Smooth muscle cell (in vitro differentiated cells): ENCODE data around the gene PLCB2. TPM values are rescaled to one million over a fixed set of nuclear protein-coding genes. Genes with fewer than 3 reads are reported as not detected.

Experiments used
- DNase-seq: peaks from one replicate; lab custom pipeline; 2025; ENCODE audit not compliant: unreplicated experiment; lab: John Stamatoyannopoulos, UW
- H2AFZ ChIP-seq: fragments of 200-600 bp; sonication (generic); 2 replicates; pipeline ENCODE4 v1.6.0; 2016; ENCODE audit warnings: antibody characterized with exemption, low read depth, mild to moderate bottlenecking
- H3F3A ChIP-seq: fragments of 200-600 bp; sonication (generic); 2 replicates; pipeline ENCODE4 v1.6.0; 2017; ENCODE audit warnings: antibody characterized with exemption, low read depth
- H3K27ac ChIP-seq: fragments of 200-600 bp; sonication (generic); 2 replicates; pipeline ENCODE4 v1.5.1; 2016; ENCODE audit warnings: low read depth, mild to moderate bottlenecking
- H3K27me3 ChIP-seq: fragments of 200-600 bp; sonication (generic); 2 replicates; pipeline ENCODE4 v1.6.1; 2016; ENCODE audit warnings: low read depth, mild to moderate bottlenecking
- H3K36me3 ChIP-seq: fragments of 200-600 bp; sonication (generic); 2 replicates; pipeline ENCODE4 v1.5.1; 2016; ENCODE audit warnings: low read depth
- H3K4me1 ChIP-seq: fragments of 200-600 bp; sonication (generic); 2 replicates; pipeline ENCODE4 v1.5.1; 2016; ENCODE audit warnings: low read depth
- H3K4me2 ChIP-seq: fragments of 200-600 bp; sonication (generic); 2 replicates; pipeline ENCODE4 v1.6.0; 2016; ENCODE audit warnings: mild to moderate bottlenecking
- H3K4me3 ChIP-seq: fragments of 200-600 bp; sonication (generic); 2 replicates; pipeline ENCODE4 v1.5.1; 2016; ENCODE audit warnings: mild to moderate bottlenecking
- H3K79me2 ChIP-seq: fragments of 200-600 bp; sonication (generic); 2 replicates; pipeline ENCODE4 v1.6.0; 2016; ENCODE audit warnings: low read depth, mild to moderate bottlenecking
- H3K9ac ChIP-seq: fragments of 200-600 bp; sonication (generic); 2 replicates; pipeline ENCODE4 v1.6.0; 2016; ENCODE audit warnings: low read depth
- H3K9me3 ChIP-seq: fragments of 200-600 bp; sonication (generic); replicated peaks from 2 replicates; pipeline ENCODE4 v1.5.1; 2016; ENCODE audit warnings: low read depth
- H4K20me1 ChIP-seq: fragments of 200-600 bp; sonication (generic); 2 replicates; pipeline ENCODE4 v1.6.0; 2016; ENCODE audit warnings: low read depth
- WGBS: methylation state at CpG from one replicate; pipeline ENCODE4 v1.1.7; 2016; ENCODE audit warnings: low lambda C conversion rate; 5-methylcytosine and 5-hydroxymethylcytosine counted together
- polyA plus RNA-seq: library from polyadenylated mRNA; unstranded; fragments of >200 nt; fragmentation: Nextera tagmentation; extraction: Ambion mirVana; gene quantifications from 2 replicates; pipeline ENCODE4 v1.2.1, GENCODE V29; 2016
- total RNA-seq: library from RNA; depleted of rRNA; stranded (reverse); fragments of >200 nt; gene quantifications from 2 replicates; pipeline ENCODE4 v1.2.3, GENCODE V29; 2014
- TF ChIP-seq, protein P1 (sequence below): fragments of 200-600 bp; sonication (generic); IDR thresholded peaks from 2 replicates; pipeline ENCODE4 v1.5.1; 2017; ENCODE audit warnings: borderline replicate concordance, mild to moderate bottlenecking, antibody characterized with exemption; ENCODE audit not compliant: insufficient read depth, poor library complexity, severe bottlenecking

PLCB2 gene
- total and polyA plus RNA-seq, 2 experiments from 2014 or later: 1.5 TPM; not detected in 1

DNA sequence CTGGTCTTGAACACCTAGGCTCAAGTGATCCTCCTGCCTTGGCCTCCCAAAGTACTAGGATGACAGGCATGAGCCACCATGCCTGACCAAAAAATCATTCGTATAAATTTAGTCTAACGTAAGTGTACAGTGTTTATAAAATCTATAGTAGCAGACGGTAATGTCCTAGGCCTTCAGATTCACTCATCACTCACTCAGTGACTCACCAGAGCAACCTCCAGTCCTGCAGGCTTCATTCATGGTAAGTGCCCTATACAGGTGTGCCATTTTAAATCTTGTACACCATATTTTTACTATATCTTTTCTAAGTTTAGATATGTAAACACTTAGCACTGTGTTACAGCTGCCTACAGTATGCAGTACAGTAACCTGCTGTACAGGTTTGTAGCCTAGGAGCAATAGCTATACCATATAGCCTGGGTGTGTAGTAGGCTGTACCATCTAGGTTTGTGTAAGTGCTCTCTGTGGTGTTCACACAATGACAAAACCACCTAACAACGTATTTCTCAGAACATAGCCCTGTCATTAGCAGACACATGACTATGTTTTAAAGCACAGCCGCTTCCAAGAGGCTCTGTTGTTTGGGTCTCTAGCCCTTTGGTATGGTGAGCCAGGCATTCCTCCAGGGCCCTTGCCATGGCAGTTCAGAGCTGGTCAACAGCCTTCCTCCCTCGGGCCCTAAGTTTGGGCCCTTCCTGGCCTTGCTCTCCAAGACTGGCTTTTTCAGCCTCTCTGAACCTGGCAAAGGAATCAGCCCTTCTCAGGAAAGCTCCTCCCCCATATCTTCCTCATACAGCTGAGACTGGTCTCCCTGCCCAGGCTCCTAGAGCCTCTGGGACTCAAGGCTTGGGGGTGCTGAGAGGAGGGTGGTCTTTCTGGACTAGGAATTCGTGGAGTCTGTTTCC is 34.9 kb upstream of the PLCB2 start:
- no peaks in the 10 kb centered on the region for H4K20me1 ChIP-seq
- peak overlapping the region; percentile 98 for H3K27ac ChIP-seq
- no peak overlapping the region for H3K4me3 ChIP-seq
- no peaks in the 10 kb centered on the region for H3K79me2 ChIP-seq
- no peak for DNase-seq
- WGBS: 62% methylated on average over 7 of the region's 7 CpGs
- peak overlapping the region; percentile 76 for H3K9ac ChIP-seq
- no peaks in the 10 kb centered on the region for H3K9me3 ChIP-seq
- TF ChIP-seq, protein P1, sequence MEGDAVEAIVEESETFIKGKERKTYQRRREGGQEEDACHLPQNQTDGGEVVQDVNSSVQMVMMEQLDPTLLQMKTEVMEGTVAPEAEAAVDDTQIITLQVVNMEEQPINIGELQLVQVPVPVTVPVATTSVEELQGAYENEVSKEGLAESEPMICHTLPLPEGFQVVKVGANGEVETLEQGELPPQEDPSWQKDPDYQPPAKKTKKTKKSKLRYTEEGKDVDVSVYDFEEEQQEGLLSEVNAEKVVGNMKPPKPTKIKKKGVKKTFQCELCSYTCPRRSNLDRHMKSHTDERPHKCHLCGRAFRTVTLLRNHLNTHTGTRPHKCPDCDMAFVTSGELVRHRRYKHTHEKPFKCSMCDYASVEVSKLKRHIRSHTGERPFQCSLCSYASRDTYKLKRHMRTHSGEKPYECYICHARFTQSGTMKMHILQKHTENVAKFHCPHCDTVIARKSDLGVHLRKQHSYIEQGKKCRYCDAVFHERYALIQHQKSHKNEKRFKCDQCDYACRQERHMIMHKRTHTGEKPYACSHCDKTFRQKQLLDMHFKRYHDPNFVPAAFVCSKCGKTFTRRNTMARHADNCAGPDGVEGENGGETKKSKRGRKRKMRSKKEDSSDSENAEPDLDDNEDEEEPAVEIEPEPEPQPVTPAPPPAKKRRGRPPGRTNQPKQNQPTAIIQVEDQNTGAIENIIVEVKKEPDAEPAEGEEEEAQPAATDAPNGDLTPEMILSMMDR: no peak
- H3K4me1 ChIP-seq: peaks cover 32% of the 10 kb centered on the region
- H3K4me2 ChIP-seq: peak overlapping the region; percentile 63
- H2AFZ ChIP-seq: peak overlapping the region; percentile 57
- no peaks in the 10 kb centered on the region for H3K27me3 ChIP-seq
- H3F3A ChIP-seq: peaks cover 26% of the 10 kb centered on the region
- H3K36me3 ChIP-seq: no peaks in the 10 kb centered on the region

DNA sequence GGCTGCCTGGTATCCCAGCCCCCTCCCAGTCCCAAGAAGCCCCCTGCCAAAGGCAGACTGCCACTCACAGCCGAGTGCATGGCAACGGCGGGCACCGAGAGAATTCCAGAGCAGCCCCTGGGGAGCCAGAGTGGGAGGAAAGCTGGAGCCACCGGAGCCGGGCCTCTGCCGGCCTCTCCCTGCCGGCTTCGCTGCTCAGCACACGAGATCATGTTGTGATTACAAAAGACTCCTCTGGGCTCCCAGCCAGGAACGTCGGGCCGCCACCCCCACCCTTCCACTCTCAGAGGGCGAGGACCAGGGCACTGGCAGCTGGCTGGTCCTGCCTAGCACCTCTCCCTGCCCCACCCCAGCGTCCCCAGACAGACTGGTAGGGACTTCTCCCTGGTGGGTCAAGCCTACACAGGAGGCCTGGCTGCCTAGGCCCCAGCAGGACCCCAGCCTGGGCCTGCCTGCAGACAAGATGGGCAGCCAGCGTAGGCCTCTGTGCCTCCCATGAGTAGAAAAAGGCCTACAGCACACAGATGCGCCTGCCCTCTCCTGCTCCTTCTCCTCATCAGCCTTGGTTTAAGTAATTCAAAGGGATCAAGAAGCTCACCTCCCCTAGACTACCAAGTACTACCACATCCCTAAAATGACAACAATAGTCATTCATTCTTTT is 33.1 kb upstream of the PLCB2 start, which contains the start of gene CCDC9B:
Gene CCDC9B (minus strand): TSS at position 200 of the 661 bp plus-strand sequence. CDS start 120 bp downstream, at position 80.
- TF ChIP-seq, protein P1: no peak
- no peaks in the 10 kb centered on the region for H3K27me3 ChIP-seq
- H3K27ac ChIP-seq: peak within 1 kb of the TSS; percentile 98
- no peaks in the 10 kb centered on the region for H3K79me2 ChIP-seq
- peaks cover 26% of the 10 kb centered on the region for H3F3A ChIP-seq
- H3K4me1 ChIP-seq: peaks cover 32% of the 10 kb centered on the region
- peak within 1 kb of the TSS; percentile 12 for H2AFZ ChIP-seq
- peak within 1 kb of the TSS; percentile 80 for H3K4me2 ChIP-seq
- H4K20me1 ChIP-seq: no peaks in the 10 kb centered on the region
- H3K9me3 ChIP-seq: no peaks in the 10 kb centered on the region
- 19% methylated on average over 17 of the region's 17 CpGs for WGBS
- H3K9ac ChIP-seq: peak within 1 kb of the TSS; percentile 83
- H3K36me3 ChIP-seq: no peaks in the 10 kb centered on the region
- peak within 1 kb of the TSS; percentile 15 for H3K4me3 ChIP-seq
- DNase-seq: peak; percentile 69

DNA sequence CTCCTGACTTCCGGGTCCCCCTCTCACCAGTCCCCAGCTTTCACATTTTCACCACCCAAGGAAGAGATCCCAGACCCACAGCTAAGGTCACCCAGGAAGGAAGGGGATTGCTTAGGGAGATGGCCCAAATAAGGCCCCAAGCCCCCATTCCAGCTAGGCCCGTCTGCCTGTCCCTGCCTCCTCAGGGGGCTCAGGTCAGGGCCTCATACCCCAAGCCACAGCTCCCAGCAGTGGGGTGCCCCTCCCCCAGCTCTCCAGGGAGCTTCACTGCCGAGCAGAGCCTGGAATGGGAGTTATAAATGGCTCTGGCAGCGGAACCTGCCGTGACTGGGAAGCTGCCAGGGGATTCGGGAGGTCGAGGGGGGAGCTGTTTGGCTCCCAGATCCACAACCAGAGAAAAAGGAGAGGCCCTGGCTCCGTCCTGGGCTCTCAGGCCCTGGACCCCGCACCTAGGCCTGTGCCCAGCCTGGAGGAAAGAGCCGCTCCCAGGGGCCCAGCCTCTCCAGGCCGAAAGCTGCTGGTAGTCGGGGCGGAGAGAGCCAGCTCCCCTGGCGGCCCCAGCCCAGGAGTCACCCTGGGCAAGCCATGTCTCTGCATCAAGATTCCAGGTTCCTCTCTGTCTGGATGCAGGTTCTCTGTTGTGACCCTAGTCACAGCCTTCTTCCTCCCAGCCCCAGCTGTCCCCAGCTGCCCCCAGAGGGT is 32.5 kb upstream of the PLCB2 start:
- TF ChIP-seq, protein P1: no peak
- WGBS: 57% methylated on average over 14 of the region's 14 CpGs
- H3K4me2 ChIP-seq: peak overlapping the region; percentile 80
- H4K20me1 ChIP-seq: no peaks in the 10 kb centered on the region
- H3K9me3 ChIP-seq: no peaks in the 10 kb centered on the region
- H3K36me3 ChIP-seq: no peaks in the 10 kb centered on the region
- H2AFZ ChIP-seq: peak overlapping the region; percentile 12
- peak overlapping the region; percentile 83 for H3K9ac ChIP-seq
- peaks cover 31% of the 10 kb centered on the region for H3F3A ChIP-seq
- H3K4me3 ChIP-seq: peak overlapping the region; percentile 15
- H3K79me2 ChIP-seq: no peaks in the 10 kb centered on the region
- H3K4me1 ChIP-seq: peaks cover 32% of the 10 kb centered on the region
- DNase-seq: peak; percentile 57
- no peaks in the 10 kb centered on the region for H3K27me3 ChIP-seq
- H3K27ac ChIP-seq: peak overlapping the region; percentile 98
